T47D (cell line): ENCODE results near the gene REPS1.
"Not testable (repeated sequence)": the region's sequence is repeated elsewhere in the genome, so short reads cannot be mapped to it uniquely, and the experiment has no call there.

Source experiments
- DNase-seq, 2 experiments: peaks; one replicate each; pipeline versions ENCODE4 v3.0.0 to v3.0.0-alpha.2; 2011 to 2012; ENCODE audit warnings: low read depth in 1 of 2, low spot score in 1 of 2
- JUND ChIP-seq: IDR thresholded peaks from 2 replicates; pipeline ENCODE4 v1.6.1; 2012; ENCODE audit warnings: low read depth
- in situ Hi-C: cut with HindIII; loops from 2 replicates; pipeline ENCODE4 v1.10.0; 2016; ENCODE audit warnings: low sequenced_read_pairs, low pct_unique_long_range_greater_than_20kb

Gene REPS1, protein sequence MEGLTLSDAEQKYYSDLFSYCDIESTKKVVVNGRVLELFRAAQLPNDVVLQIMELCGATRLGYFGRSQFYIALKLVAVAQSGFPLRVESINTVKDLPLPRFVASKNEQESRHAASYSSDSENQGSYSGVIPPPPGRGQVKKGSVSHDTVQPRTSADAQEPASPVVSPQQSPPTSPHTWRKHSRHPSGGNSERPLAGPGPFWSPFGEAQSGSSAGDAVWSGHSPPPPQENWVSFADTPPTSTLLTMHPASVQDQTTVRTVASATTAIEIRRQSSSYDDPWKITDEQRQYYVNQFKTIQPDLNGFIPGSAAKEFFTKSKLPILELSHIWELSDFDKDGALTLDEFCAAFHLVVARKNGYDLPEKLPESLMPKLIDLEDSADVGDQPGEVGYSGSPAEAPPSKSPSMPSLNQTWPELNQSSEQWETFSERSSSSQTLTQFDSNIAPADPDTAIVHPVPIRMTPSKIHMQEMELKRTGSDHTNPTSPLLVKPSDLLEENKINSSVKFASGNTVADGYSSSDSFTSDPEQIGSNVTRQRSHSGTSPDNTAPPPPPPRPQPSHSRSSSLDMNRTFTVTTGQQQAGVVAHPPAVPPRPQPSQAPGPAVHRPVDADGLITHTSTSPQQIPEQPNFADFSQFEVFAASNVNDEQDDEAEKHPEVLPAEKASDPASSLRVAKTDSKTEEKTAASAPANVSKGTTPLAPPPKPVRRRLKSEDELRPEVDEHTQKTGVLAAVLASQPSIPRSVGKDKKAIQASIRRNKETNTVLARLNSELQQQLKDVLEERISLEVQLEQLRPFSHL

DNA sequence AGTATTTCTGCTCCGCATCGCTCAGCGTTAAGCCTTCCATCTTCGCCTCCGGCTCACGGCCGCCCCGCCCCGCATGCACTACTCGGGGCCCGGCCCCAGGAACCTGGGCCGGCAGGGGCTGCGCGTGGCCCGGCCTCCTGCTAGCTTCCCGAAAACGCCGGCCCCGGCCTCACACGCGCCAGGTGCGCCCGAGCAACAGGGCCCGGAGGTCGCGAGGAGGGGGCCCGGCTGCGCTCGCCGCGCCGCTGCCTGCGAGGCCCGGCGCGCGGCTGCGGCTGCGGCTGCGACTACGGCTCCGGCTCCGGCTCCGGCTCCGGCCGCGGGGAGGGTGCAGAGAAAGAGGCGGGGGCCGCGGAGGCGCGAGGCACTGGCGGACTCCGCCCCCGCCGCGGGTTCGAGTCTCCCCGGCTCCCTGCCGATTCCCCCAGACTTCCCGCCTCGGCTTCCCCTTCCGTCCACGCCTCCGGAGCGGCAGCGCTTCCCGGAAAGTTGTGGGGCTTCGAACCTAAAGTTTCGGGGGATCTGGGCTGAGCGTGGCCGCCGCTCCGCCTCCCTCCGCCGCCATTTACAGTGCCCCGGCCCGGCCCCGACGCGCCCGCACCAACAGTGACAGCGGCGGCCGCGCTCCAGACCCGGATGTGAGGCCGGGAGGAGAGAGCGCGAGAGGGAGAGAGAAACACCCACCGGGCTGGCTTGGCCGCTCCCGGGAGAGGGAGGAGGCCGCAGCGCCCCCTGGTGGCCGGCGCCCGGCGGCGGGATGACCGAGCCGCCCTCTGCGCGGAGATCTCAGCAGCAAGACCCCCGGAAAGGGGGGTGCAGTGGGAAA, at the start of gene REPS1:
Gene REPS1 (minus strand): TSS at position 611 of the 826 bp plus-strand sequence. CDS start 571 bp downstream, at position 40.
- no peak for TF ChIP-seq JUND
- DNase-seq, result peak; percentile 81 to 88
- in situ Hi-C loops, result no loop called here

DNA sequence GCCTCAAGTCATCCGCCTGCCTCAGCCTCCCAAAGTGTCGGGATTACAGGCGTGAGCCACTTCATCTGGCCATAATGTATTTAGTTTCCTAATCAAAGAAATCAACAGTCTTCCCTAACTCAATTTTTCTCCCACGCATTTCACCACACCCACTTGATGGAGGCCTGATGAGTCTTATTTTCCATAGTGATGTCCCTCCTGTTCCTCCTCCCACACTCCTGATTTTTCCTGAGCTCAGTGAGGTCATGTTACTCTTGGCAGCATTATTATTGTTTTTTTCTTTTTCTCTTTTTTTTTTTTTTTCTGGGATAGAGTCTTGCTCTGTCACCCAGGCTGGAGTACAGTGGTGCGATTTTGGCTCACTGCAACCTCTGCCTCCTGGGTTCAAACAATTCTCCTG, 49.4 kb upstream of the REPS1 start:
- in situ Hi-C loops, result no loop called here
- DNase-seq, result no peak
- no peak for TF ChIP-seq JUND

DNA sequence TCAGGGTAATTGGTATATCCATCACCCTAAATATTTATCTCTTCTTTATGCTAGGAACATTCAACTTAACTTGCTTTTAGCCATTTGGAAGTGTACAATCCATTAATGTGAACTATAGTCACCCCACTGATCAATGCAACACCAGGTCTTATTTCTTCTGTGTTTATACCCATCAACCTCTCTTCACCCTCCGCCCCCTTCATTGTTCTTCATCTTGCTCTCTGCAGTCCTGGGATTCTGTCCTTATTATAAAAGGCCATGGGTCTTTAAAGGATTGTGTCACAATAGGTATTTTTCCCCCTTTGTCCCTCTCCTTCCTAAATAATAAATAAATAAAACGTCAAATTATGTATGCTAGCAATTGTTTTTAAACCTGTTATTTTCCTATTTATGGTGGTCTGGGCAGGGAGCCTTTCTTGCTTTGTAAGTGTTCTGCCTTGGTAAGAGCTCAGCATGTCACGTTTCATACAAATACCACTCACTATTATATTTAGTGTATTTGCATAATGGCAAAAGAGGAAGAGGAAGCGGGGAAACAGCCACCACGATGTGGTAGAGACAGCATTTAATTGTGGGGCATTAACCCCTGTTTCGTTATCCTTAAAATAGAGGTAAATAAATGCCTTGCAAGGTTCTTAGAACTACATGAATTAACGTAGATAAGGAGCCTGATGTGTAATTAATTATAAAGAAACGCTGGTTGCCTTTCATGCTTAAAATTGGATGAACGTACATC, 42.3 kb upstream of the REPS1 start:
- in situ Hi-C loops, result no loop called here
- DNase-seq, result no peak
- TF ChIP-seq JUND, result no peak

DNA sequence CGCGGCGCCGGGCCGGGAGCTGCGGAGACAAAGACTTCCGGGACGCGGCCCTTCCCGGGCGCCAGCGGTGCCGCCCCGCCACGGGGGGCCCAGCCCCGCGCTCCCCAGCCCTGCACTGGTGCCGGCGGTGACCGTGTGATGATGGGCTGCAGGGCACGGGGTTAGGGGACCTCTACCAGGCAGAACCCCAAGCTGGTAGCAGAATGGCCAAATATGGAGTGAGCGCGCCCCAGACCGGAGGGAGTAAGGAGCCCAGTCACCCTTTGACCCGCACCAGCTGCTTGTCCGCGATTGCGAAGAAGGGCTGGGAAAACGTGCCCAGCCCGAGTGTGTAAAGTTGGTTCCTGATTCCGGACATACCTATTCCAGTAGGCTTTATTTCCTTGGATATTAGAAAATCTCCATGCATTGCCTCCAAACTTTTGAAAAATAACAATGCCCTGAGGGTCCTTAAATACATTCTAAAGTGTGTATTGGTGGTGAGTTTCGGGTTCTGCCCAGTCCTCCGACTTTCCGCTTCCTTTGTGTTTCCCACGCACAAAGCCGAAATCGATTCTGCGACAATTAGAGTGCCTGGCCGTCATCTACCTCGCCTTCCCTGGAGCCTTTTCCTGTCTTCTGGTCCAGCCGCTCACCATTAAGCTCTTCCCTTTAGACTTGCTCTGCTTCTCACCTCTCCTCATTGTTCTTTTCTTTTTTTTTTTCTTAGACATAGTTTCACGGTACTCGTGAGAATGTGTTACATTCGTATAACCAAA, 41.6 kb upstream of the REPS1 start:
- peak; percentile 3 to 7 for DNase-seq
- in situ Hi-C loops, result no loop called here
- TF ChIP-seq JUND, result no peak

DNA sequence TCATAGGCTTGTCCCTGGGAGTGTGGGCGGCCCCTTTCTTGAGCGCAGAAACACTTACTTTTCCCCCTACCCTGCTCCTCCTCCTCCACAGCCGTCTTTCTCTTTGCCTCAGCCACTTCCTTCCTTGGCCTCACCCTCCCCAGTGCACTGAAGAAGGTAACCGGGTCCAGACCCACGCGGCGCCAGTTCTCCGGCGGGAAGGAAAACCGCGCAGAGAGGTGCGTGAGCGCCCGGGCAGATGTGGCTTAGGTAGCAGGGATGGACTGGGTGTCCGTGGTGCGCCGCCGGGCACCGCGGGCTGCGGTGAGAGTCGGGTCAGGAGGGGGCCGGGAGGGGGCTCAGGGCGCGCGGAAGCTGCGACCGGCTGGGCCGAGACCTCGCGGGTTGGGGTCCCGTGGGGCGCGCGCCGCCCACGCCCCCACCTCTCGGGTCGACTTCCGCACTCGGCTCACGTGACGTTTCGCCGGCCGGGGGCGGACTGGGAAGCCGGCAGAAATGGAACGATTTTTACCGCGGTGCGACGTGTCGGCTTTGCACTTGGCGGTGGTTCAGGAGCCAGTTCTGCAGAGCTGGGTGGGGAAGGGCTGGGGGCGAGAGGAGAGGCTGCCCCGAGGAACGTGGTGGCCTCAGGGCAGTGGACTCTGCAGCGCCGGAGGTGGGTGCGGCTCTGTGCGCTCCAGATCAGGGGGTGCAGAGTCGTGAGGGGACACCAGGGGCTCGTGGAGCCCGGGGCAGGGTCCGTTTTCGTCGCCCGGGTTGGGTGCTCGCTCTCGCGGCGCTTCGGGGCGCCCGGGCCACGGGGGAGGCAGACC, 40.8 kb upstream of the REPS1 start, which contains the start of gene ABRACL:
Gene ABRACL (plus strand): TSS at position 88 of the 812 bp plus-strand sequence. CDS start 5,416 bp downstream, outside the sequence.
- peak; percentile 80 to 87 for DNase-seq
- no peak for TF ChIP-seq JUND
- in situ Hi-C loops, result no loop called here

DNA sequence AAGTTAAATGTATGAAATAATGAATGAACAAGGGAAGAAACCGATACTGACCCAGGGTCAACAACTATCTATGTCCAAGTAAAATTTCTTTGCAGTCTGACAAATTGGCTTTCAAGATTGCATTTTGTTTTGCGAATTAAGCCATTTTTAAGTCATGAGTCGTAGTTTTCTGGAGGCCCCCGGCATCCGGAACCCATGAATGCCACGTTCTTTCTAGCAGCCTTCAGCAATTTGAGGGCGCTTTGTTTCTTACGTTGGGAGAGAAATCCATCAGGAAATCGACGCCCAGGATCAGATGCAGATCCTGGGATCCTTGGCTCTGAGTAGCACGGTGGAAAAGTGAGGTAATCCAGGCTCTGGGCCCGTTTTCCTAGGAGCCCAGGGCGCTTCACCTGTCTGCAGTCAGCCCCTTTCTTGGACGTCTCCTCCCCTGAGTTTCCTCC, 40.2 kb upstream of the REPS1 start:
- in situ Hi-C loops, result no loop called here
- TF ChIP-seq JUND, result no peak
- DNase-seq, result no peak

DNA sequence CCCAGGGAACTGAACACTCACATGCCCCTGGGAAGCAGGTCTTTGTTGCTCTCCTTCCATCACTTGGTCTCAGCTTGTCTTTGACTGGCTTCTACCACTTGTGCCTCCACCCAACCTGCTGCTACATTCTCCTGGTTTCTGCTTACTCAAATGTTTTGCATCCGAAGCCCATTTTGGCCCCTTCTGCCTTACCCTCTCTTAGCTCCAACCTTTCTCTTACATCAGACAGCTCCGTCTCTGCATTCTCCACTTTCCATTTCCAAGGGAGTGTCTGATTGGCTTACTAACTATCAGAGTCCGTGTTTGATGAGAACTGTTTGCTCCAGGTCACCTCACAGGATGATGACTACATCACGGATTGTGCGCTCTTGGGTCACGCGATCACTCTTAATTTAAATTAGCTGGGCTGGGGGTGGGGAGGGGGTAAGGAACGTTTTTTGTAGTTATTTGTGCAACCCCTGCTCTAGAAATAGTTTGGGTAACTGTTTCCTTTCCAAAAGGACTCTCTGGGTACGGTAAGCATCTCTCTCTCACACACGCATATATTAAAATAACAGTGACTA, 39.6 kb upstream of the REPS1 start:
- DNase-seq, result peak in 1 of 2 experiments; percentile 7
- TF ChIP-seq JUND, result no peak
- in situ Hi-C loops, result no loop called here

DNA sequence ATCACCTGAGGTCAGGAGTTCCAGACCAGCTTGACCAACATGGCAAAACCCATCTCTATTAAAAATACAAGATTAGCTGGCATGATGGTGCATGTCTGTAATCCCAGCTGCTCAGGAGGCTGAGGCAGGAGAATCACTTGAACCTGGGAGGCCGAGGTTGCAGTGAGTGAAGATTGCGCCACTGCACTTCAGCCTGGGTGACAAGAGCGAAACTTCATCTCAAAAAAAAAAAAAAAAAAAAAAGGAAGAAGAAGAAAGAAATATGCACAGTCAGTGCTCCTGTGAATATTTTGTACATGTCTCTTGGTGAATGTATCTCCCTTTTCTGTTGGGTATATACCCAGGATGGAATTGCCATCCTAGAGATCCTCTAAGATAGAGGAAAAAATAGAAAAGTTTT, 37.4 kb upstream of the REPS1 start:
- in situ Hi-C loops, DNase-seq: not testable (repeated sequence)

DNA sequence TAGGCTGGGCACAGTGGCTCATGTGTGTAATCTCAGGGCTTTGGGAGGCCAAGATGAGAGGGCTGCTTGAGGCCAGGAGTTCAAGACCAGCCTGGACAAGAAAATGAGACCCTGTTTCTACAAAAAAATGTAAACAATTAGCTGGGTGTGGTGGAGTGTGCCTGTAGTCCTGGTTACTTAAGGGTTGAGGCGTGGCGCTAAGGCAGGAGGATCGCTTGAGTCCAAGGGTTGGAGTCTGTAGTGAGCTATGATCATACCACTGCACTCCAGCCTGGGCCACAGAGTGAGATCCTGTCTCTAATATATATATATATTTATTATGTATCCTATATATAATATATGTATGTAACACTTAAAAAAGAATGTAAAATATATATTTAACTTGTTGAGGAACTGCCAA, 32.6 kb upstream of the REPS1 start:
- no peak for DNase-seq
- in situ Hi-C loops, result no loop called here
- TF ChIP-seq JUND, result no peak

DNA sequence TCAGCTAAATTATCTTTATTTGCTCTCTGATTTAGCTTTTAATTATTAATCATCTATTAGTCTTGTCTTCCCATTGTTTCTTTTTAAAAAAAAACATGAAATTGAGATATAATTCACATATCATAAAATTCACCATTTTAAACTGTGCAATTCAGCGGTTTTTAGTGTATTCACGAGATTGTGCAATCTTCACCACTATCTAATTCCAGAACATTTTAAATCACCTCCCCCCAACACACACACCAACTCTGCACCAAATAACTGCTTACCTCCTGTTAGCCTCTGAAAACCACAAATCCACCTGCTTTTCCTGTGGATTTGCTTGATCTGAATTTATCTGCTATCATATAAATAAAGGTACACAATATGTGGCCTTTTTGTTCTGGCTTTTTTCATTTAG, 31.7 kb upstream of the REPS1 start:
- in situ Hi-C loops, result no loop called here
- no peak for DNase-seq
- no peak for TF ChIP-seq JUND

DNA sequence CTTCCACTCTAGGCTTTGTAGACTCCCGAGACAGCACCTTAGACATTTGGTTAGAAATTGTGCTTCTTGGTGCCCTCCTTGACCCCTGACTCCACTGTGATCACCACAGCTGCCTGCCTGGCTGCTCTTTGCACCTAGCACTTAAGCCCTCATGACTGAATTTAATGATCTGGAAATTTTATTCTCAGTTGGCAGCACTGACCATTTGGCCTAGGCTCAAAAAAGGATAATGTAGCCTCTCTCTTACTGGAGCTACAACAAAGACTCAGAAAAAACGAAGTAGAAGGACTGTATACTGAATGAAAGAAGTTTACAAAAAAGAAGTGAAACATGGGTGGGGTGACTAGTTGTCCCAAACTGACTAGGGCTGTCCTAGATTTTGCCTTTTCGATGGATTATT, 29.2 kb upstream of the REPS1 start:
- no peak for TF ChIP-seq JUND
- DNase-seq, result no peak
- in situ Hi-C loops, result no loop called here
